Transverse colon (tissue), 4 donors: ENCODE results near the gene DDX1.

Experiments
- CTCF ChIP-seq, 5 experiments: fragments of 200-600 bp in 3 of 5; fragments of 450-650 bp in 2 of 5; sonication (generic) in 3 of 5; IDR thresholded peaks; 1 replicate in 2 of 5; 2 replicates in 3 of 5; pipeline ENCODE4 v1.5.1; 2016 to 2017; ENCODE audit warnings: antibody characterized with exemption in 5 of 5, inconsistent platforms in 3 of 5, mild to moderate bottlenecking in 2 of 5, moderate library complexity in 1 of 5
- POLR2AphosphoS5 ChIP-seq, 3 donors: sonication (generic); formaldehyde crosslinking; IDR thresholded peaks; one replicate each; pipeline ENCODE4 v1.6.1; 2016; ENCODE audit warnings: antibody characterized with exemption in 3 of 3

- TF ChIP-seq CTCF (IDR thresholded peaks at IDR 0.05) (no peak), POLR2AphosphoS5 (IDR thresholded peaks at IDR 0.05) (no peak)
Observed at GRCh38 chr2:15650616-15651366, 59.1 kb downstream of the DDX1 start.
